ENCODE results near the gene SFMBT1. TPM values are rescaled to one million over a fixed set of nuclear protein-coding genes. Genes with fewer than 3 reads are reported as not detected.
A peak's percentile ranks its signal among the peaks of the same experiment; 100 is the strongest.

The SFMBT1 gene
- total and polyA plus RNA-seq, 9 of the 15 experiments (the other 6 are each of a cell fraction or from before 2014, with no cell fraction given) = 0.76 to 6.6 (median 3.6) TPM

GRCh38 chr3:52897130-52898122 lies 148.4 kb downstream of the SFMBT1 start, which contains the start of gene STIMATE (continued):
- TF ChIP-seq HMGN3 (IDR thresholded peaks at IDR 0.05; ENCODE audit: borderline replicate concordance, extremely low read depth, insufficient read length, low read depth, low read length) = peak; percentile 53
- TF ChIP-seq GATAD2B (IDR thresholded peaks at IDR 0.05; ENCODE audit: borderline replicate concordance) = peak; percentile 49; the same call in 1 of the 2 replicates
- TF ChIP-seq, protein P1, sequence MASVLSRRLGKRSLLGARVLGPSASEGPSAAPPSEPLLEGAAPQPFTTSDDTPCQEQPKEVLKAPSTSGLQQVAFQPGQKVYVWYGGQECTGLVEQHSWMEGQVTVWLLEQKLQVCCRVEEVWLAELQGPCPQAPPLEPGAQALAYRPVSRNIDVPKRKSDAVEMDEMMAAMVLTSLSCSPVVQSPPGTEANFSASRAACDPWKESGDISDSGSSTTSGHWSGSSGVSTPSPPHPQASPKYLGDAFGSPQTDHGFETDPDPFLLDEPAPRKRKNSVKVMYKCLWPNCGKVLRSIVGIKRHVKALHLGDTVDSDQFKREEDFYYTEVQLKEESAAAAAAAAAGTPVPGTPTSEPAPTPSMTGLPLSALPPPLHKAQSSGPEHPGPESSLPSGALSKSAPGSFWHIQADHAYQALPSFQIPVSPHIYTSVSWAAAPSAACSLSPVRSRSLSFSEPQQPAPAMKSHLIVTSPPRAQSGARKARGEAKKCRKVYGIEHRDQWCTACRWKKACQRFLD (CRISPR knock-in tag; IDR thresholded peaks at IDR 0.05) = no peak
- TF ChIP-seq RBFOX2 (IDR thresholded peaks at IDR 0.05; ENCODE audit: low read depth, low read length) = peak; percentile 61
- peak; percentile 18 for TF ChIP-seq TAF1 (IDR thresholded peaks at IDR 0.05; ENCODE audit: control insufficient read depth, extremely low read depth, insufficient read depth, low read length, severe bottlenecking)
- TF ChIP-seq ZFX (CRISPR knock-in tag; IDR thresholded peaks at IDR 0.05) = peak; percentile 53
- TF ChIP-seq EGR1 (conservative IDR thresholded peaks at IDR 0.05) = peak; percentile 27
- no peak for TF ChIP-seq STAT6 (CRISPR knock-in tag; IDR thresholded peaks at IDR 0.05)
- TF ChIP-seq SMAD4 (CRISPR knock-in tag; conservative IDR thresholded peaks at IDR 0.05) = peak; percentile 51; the same call in 1 of the 2 replicates
- peak in 1 of 2 experiments; percentile 12; a peak in 1 of 4 replicates for TF ChIP-seq SIN3A (IDR thresholded peaks at IDR 0.05; ENCODE audit: borderline replicate concordance in 2 of 2, control insufficient read depth in 1 of 2, low read depth in 2 of 2, low read length in 2 of 2)
- TF ChIP-seq, protein P2, sequence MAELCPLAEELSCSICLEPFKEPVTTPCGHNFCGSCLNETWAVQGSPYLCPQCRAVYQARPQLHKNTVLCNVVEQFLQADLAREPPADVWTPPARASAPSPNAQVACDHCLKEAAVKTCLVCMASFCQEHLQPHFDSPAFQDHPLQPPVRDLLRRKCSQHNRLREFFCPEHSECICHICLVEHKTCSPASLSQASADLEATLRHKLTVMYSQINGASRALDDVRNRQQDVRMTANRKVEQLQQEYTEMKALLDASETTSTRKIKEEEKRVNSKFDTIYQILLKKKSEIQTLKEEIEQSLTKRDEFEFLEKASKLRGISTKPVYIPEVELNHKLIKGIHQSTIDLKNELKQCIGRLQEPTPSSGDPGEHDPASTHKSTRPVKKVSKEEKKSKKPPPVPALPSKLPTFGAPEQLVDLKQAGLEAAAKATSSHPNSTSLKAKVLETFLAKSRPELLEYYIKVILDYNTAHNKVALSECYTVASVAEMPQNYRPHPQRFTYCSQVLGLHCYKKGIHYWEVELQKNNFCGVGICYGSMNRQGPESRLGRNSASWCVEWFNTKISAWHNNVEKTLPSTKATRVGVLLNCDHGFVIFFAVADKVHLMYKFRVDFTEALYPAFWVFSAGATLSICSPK (IDR thresholded peaks at IDR 0.05; ENCODE audit: borderline replicate concordance) = no peak
- TF ChIP-seq, protein P3, sequence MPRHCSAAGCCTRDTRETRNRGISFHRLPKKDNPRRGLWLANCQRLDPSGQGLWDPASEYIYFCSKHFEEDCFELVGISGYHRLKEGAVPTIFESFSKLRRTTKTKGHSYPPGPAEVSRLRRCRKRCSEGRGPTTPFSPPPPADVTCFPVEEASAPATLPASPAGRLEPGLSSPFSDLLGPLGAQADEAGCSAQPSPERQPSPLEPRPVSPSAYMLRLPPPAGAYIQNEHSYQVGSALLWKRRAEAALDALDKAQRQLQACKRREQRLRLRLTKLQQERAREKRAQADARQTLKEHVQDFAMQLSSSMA (CRISPR knock-in tag; IDR thresholded peaks at IDR 0.05) = no peak
- 0 out of 2 replicates have a peak, but pooled peaks have one; percentile 24 for TF ChIP-seq POLR2AphosphoS5 (IDR thresholded peaks at IDR 0.05; ENCODE audit: control insufficient read depth, insufficient read depth, low read depth, low read length)
- TF ChIP-seq, protein P4, sequence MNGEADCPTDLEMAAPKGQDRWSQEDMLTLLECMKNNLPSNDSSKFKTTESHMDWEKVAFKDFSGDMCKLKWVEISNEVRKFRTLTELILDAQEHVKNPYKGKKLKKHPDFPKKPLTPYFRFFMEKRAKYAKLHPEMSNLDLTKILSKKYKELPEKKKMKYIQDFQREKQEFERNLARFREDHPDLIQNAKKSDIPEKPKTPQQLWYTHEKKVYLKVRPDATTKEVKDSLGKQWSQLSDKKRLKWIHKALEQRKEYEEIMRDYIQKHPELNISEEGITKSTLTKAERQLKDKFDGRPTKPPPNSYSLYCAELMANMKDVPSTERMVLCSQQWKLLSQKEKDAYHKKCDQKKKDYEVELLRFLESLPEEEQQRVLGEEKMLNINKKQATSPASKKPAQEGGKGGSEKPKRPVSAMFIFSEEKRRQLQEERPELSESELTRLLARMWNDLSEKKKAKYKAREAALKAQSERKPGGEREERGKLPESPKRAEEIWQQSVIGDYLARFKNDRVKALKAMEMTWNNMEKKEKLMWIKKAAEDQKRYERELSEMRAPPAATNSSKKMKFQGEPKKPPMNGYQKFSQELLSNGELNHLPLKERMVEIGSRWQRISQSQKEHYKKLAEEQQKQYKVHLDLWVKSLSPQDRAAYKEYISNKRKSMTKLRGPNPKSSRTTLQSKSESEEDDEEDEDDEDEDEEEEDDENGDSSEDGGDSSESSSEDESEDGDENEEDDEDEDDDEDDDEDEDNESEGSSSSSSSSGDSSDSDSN (IDR thresholded peaks at IDR 0.05; ENCODE audit: borderline replicate concordance in 1 of 2, low read depth in 2 of 2, low read length in 2 of 2) = 0 out of 4 replicates have a peak, but pooled peaks of 1 of the 2 experiments have one; percentile 51

Data from K562 (cell line).